ENCODE results near the gene KCP.
A peak's percentile ranks its signal among the peaks of the same experiment; 100 is the strongest.

KCP gene

DNA sequence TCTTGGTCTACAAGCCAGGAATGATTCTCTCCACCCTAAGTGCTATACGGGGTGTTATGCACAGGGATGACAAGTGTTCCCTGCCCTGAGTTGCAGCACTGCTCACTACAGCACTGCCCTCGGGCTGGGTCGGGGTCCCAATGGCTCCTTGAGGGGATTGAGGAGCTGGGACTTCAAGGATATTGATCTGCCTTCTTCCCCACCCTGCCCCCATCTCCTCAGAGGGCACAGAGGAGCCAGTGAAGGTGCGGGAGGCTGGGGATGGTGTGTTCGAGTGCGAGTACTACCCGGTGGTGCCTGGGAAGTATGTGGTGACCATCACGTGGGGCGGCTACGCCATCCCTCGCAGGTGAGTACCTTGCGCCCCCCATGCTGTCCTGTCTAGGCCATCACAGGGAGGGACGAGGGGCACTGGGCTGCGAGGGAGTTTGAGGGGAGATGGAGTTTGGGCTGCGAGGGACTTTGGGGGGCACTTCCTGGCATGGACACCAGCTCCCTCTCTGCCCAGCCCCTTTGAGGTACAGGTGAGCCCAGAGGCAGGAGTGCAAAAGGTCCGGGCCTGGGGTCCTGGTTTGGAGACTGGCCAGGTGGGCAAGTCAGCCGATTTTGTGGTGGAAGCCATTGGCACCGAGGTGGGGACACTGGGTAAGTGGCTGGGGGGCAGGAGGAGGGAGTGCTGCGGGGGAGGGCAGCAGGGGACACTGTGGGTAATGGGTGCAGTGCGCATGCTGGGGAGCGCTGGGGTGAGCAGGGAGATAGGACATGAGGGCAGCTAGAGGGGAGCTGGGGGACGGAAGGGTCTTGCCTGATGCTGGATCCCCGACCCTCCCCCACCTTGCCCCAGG lies 70.0 kb downstream of the KCP start:
- no peak for DNase-seq (ENCODE audit: low spot score)

DNA sequence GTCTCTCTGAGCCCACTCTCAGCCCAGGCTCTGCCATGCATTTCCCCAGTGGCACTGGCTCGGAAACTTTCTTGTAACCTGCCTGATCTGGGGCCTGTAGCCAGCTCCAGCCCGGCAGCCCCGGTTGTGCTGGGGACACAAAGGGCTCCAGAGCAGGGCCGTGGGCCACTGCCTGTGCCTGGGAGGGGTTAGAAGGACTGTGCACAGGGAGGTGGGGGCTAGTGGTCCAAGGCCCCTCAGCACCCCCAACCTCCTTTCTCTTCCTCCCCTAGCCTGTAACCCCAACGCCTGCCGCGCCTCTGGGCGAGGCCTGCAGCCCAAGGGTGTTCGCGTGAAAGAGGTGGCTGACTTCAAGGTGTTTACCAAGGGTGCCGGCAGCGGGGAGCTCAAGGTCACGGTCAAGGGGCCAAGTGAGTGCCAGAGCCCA lies 70.7 kb downstream of the KCP start:
- no peak for DNase-seq (ENCODE audit: low spot score)

DNA sequence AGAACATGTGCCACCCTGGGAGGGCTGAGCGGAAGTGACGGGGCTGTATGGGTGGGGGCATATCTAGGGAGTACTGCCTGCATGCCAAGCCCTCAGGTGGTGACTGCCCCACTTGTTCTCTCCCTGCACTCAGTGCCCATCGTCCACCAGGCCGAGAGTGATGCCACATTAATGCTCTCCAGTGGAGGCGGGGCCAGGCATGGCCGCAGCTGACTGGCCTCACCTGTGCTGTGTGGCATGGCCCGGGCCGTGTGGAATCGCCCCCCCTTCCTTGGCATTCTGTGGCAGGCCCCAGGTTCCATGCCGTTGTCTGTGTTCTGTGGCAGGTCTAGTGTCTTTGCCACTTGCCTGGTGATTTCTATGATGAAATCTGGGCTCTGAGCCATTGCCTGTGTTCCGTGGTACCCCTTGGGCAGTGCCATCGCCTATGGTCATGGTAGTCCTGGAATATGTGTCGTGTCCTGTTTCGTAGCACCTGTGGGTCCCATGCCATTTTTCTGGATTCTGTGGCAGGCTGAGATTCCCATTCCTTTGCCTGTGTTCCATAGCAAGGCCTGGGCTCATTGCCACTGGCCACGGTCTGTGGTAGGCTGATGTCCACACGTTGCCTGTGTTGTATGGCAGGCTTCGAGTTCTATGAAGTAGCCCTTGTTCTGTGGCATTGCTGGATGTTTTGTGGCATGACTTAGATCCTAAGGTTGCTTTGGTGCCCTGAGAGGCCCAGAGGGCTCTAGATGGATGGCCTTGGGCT lies 71.4 kb downstream of the KCP start:
- no peak for DNase-seq (ENCODE audit: low spot score)

DNA sequence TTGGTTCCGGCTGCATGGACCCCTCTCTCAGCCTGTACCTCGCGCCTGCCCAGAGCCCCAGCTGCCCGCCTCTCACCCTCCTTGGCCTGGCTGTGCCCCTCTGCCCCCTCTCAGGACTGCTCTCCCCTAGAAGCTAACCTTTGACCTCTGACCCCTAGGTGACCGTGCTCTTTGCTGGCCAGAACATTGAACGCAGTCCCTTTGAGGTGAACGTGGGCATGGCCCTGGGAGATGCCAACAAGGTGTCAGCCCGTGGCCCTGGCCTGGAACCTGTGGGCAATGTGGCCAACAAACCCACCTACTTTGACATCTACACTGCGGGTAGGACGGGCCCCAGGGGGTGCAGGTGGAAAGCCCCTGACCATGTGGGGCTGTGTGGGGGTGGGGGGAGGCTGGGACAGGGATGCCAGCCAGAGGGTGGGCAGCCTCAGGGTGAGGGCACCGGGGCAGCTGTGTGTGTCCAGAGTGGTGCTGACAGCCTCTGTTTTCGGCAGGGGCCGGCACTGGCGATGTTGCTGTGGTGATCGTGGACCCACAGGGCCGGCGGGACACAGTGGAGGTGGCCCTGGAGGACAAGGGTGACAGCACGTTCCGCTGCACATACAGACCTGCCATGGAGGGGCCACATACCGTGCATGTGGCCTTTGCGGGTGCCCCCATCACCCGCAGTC lies 72.3 kb downstream of the KCP start:
- no peak for DNase-seq (ENCODE audit: low spot score)

DNA sequence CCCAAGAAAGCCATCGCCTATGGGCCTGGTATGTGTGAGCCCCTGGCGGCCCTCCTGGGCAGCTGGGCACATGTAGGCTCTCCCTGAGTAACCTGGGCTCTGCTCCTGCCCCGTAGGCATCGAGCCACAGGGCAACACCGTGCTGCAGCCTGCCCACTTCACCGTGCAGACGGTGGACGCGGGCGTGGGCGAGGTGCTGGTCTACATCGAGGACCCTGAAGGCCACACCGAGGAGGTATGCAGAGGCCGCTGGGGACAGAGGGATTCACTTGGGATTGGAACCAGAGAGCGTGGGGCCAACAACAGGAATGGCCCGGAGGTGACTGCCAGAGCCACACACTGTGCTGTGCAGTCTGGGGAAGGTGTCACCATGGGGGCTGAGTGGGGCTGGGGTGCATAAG lies 73.0 kb downstream of the KCP start:
- DNase-seq (ENCODE audit: low spot score) = no peak

DNA sequence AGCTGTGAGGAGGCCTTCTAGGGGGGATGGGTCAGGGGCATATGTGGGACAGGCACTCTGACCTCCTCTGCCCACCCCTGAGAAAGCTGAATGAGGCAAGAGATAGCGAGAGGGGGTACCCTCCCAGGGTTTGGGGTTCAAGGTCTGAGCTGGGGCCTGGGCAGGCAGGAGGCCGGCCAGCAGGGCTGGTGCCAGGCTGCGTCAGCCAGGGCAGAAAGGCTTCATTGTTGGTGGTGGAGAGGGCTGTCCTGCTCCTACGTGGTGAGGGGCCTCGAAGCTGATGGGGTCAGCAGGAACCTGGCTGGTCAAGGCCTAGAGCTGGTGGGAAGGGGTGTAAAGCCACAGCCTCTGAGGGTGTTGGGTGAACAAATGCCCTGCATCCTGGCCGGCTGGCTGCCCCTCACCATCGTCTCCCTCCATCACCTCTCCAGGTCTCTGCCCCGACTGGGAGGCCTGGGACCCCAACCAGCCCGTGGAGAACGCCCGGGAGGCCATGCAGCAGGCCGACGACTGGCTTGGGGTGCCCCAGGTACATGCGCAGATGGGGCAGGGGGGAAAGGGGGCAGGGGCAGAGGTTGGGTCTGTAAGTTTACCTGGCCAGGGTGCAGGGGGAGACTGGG lies 73.7 kb downstream of the KCP start:
- no peak for DNase-seq (ENCODE audit: low spot score)

DNA sequence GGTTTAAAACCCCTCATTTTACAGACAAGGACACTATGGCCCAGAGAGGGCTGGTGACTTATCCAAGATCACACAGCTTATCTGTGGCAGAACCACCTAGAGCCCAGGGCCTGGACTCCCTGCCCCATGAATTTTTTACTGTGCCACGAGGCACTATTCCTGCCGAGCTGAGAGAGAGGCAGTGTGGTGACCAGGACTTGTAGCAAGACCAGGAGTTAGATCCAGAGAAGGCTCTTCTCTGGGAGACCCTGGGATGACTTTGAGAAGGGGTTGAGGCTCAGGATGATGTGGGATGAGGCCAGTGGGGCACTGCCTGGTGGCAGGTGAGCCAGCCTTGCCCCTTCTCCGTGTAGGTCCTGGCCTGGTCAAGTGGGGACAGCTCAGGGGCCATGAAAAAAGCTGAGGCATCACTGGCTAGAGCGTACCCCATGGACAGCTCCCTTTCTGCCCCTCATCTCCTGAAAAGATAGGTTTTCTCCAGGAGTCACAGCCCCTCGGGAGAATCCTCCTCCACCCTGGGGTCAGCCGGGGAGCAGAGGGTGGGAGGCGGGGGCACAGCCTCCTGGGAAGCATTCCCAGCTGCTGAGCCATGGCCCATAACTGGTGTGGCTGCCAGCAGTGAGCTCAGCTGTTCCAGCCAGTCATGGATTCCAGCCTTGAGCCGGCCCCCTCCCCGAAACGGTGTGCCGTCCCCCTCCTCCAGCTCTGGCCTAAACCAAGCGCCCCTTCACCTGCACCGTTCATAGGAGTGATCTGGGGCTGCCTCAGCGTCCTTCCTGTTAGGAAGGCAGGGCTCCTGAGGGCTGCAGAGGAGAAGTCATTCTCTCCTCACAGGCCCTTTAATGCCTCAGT lies 74.5 kb downstream of the KCP start:
- DNase-seq (ENCODE audit: low spot score) = peak; percentile 73

DNA sequence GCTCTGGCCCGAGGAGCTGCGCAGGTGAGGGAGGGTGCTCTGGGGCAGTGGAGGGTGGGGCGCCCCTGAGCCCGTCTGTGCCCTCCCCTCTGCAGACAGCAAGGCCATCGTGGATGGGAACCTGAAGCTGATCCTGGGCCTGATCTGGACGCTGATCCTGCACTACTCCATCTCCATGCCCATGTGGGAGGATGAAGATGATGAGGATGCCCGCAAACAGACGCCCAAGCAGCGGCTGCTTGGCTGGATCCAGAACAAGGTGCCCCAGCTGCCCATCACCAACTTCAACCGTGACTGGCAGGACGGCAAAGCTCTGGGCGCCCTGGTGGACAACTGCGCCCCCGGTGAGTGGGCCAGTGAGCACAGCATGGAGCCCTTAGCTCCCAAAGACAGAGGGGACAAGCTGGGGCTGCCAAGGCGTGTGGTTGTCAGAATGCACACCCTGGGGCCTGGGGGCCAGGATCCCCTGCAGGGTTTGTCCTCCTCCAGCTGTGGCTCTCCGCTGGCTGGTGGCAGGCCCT lies 75.2 kb downstream of the KCP start:
- DNase-seq (ENCODE audit: low spot score) = no peak

DNA sequence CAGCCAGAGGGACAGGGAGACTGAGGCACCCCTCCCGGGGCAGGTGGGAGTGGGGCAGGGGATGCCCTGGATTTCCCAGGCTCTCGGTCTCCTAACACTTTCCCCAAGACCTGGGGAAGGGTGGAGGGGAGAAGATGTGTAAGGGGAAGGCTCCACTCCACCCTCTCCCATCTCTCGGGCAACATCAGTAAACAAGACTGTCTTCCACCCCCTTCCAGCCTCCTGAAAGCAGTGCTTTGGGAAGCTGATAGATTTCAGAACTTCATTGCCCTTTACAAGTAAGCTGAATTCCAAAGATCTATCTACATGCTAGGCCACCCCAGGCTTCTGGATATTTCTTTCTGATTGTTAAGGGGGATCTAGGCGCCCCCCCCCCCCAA lies 76.6 kb downstream of the KCP start:
- no peak for DNase-seq (ENCODE audit: low spot score)

DNA sequence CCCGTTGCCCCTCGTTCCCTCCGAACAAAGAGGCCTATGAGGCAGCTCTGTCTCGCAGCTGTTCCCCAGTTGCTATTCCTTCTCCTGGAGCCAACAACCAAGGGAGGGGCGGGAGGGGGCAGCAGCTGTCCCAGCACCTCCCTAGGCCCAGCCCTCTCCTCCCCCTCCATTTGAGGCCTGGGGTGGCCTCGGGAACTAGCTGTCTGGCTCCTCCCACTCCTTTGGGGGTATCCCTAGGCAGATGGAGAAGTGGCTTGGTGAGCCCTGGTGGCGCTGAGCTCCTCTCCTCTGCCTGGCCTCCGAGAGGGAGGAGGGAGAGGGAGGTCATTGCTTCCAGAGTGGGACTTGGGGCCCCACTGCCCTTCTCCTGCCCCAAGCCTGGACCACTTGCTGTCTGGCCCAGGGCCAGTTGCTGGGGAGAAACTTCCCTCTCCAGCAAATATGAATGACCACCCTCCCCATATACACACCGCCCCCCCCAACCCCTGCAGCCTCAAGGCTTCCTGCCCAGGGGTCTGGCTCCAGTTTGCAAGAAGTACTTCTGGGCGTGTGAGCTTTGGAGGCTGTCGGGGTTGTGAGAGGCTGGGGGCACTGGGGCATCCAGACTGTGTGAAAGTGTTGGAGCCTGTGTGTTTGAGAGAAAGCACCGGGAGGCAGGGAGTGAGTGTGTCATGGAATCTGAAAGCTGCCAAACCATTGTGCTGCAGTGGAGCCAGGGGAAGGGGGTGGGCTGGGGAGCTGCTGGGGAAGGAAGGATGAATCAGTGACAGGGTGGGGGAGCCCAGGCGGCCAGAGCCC lies 77.2 kb downstream of the KCP start:
- peak; percentile 76 for DNase-seq (ENCODE audit: low spot score)

DNA sequence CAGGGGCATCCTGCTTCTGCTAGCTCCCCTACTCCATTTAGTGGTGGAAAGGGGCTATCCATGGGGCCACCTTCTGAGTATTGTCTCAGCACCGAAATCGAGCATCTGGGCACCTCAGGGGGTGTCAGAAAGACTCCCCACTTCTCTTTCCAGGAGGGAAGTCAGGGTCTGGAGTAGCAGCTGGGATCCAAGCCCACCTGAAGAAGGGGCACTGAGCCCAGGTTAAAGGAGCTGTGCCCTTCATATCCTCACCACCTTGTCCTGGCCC lies 77.7 kb downstream of the KCP start:
- no peak for DNase-seq (ENCODE audit: low spot score)

DNA sequence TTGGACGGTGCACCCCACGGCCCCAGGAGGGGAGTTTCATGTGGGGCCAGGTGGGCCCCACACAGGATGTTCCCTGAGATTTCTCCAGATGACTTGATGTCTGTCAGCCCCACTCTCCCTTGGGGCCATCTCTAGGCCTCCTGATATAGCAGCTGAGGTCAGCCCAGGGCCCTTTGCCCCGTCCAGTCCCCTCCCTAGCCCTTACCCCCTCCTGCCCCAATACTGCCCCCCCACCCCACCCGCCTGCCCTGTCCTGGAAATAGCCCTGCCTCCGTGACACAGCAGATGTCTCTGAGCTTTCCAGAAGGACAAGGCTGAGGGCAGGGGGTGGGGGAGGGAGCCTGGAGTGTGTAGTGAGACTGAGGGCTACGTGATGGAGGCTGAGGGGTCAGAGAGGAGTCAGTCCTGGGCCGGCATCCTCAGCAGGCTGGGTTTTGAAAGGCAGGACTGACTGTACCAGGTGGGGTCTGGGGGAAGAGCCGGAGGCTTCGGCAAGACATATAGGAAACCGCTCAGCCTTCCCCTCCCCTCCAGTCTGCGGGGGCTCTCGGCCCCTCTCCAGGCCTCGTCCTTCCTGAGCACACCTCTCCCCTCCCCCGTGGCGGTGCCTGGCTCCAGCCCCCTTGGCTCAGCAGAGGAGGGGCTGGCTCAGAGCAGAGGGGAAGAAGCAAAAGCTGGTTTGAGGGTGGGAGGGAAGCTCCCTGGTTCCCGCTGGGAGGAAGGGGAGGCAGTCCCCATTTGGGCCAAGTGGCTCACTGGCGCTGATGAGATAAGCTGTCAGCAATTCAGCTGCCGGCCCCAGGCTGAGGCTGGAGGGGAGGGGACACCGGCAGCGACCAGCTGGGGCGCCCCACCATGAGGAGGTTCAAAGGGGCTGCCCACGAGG lies 78.3 kb downstream of the KCP start:
- no peak for DNase-seq (ENCODE audit: low spot score)

DNA sequence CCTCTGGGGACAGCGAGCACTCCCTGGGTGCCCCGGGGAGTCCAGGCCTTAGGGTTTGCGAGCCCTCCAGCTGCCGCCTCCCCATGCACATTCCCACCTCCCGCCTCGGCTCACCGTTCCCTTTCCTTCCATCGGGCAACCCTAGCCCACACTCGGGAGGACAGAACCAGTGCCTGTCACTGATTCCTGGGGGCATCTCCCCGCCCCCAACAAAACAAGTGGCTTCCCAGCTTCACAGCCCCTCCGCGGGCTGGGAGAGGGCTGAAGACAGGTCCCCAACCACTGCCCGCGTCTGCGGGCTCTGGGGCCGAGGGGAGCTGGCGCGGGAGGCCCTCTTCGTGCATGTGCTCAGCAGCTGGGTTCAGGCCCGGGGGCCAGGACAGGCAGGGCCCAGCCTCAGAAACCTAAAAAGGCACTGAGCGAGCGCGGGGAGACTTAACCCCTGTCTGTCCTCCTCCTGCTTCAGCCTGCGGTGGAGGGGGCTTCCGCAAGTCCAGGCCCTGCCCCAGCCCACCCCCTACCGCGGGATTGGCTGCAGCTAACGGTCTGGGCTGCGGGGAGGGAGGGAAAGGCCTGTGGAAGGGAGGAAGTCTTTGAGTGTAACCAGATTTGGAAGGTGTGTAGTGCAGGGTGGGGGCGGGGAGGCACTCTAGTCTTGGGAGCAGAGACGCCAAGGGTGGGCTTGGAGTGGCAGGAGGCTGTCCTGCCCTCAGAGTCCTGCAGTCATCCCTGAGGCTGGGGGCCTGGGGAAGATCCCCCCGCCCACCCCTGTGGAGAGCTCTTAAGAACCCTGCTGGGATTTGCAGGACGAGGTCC lies 79.1 kb downstream of the KCP start:
- DNase-seq (ENCODE audit: low spot score) = peak; percentile 67

DNA sequence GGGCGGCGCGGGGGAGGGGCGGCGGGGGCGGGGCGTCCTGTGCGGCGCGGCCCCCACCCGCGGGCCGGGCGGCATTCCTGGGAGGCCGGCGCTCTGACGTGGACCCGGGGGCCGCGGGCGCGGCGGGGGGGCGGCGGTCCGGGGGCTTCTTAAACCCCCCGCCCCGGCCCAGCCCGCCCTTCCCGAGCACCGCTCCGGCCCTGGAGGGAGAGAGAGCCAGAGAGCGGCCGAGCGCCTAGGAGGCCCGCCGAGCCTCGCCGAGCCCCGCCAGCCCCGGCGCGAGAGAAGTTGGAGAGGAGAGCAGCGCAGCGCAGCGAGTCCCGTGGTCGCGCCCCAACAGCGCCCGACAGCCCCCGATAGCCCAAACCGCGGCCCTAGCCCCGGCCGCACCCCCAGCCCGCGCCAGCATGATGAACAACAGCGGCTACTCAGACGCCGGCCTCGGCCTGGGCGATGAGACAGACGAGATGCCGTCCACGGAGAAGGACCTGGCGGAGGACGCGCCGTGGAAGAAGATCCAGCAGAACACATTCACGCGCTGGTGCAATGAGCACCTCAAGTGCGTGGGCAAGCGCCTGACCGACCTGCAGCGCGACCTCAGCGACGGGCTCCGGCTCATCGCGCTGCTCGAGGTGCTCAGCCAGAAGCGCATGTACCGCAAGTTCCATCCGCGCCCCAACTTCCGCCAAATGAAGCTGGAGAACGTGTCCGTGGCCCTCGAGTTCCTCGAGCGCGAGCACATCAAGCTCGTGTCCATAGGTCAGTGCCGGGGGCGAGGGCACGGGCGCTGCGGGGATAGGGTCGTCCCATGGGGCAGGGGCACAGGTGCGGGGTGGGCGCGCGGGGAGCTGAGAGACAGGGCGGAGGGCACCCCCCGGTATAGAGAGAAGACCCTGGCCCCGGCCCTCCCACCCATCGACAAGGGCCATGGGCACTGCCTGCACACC lies 80.0 kb downstream of the KCP start, which contains the start of gene FLNC:
Gene FLNC, plus strand, starts transcription at position 176 of the 947 bp plus-strand sequence. Its CDS starts 232 bp downstream, at position 408.
- DNase-seq (ENCODE audit: low spot score) = peak; percentile 93

DNA sequence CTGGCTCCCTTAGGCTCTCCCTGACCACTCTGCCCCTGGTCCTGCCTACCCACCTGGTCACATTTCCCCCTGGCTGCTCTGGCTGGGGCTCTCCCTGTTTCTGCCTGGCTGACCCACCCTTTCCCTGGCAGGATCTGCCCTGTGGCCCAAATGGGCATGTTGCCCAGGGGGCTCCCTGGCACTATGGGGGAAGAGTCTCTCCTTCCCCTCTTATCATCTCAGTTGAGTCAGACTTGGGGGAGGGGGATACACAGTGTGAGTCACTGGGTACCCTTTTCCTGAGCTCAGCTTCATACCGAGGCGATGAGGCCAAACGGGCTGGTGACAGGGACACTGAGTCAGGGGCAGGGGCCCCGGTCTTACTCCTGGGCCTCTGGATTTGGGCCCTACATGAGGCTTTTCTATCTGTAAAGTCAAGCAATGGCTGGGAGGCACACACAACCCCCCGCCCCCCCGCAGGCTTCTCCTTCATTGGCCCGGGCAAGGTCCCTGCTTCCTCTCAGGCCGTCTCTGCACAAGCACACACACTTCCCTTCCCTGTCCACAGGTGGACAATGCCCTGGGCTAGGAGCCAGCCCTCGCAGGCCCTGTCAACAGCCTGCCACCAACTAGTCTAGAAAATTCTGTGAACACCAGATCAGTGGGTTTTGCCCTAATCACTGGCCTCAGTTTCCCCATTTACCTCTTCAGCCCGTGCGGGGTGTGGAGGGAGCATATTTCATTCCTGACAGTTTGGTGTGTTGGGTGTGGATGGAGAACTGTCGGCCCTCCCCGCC lies 80.9 kb downstream of the KCP start:
- peak; percentile 60 for DNase-seq (ENCODE audit: low spot score)

DNA sequence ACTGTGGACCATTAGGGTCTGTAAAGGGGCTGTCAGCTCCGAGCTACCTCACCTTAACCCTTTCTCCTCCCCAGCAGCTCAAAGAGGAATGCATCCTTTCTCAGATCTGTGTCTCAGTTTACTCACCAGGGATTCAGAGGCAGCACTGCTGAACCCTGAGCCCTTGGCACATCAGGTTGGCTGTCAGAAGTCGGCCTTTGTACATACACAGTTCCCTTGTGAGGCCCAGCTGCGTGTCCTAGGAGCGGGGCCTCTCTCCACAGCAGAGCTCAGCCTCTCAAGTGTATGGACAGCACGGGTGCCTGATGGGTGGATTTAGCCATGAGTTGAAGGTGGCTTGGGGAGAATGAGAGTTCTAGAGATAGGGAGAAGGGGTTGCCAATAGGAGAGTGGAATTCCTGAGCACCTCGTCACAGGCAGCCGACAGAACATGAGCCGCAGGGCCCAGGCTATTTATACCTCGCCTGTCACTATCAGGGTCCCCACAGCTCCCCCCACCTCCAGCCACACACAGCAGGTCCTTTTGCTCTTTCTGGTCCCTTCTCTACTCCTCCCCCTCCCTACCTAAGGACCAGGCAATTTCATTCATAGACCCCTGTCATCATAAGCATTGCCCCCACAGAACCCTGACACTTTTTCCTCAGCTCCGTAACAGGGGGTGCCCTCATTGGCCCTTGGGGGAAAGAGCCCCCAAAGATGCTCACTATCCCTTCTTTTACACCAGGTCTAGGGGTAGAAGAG lies 82.4 kb downstream of the KCP start:
- DNase-seq (ENCODE audit: low spot score) = peak; percentile 78

Measured in AG08396 (cell line).